Pons (tissue), 1 donor: ENCODE results near the gene FOXE3.

Experiments used
- DNase-seq: peaks from one replicate; pipeline ENCODE4 v3.0.0-alpha.2; 2016; ENCODE audit warnings: low spot score

FOXE3 gene

DNA sequence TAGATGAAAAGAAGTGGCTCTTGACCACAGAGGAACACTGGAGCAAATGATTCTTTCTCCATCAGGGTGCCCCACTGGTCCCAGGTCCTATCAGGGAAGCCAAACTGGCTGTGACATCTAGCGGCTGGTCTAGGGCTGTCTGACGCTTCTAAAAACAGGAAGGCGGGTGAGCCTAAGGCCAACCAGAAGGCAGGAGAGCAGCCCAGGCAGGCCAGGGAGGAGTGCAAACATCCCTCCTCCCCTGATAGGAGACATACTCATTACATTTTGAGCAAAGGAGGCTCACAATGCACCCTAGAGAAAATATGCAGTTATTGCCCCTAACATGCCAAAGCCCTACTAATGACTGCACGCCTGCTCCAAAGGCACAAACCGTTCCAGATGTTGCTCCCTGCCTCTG, 10.4 kb upstream of the FOXE3 start:
- DNase-seq: no peak

DNA sequence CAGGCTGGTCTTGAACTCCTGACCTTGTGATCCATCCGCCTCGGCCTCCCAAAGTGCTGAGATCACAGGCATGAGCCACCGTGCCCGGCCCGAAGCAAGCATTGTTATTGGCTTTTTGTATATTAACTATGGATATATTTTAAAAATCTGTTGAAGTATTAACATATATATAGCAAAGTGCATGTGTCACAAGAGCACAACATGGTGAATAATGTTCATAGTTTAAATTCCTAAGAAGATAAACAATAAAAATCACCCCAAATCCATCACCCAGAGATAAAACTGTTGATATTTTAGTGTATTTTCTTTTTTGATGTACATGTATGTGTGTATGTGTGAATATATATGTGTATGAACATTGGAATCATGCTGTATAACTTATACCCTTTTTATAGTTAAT, 9.1 kb upstream of the FOXE3 start:
- no peak for DNase-seq

DNA sequence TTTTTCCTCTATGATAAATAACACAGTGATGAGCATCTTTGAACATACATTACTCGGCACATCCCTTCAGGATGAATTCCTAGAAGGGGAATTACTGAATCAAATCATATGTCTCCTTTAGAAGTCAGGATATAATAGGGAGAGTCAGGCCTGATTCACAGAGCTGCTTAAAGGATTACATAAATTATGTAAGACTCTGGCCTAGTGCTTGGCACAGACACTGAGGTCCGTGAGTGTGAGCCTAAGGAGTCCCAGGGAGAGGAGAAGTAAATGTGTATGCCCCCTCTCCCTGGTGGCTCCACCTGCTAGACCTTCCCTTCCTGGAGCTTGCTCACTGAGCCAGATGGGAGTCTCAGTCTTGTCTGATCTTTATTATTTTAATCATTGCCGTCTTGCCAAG, 8.6 kb upstream of the FOXE3 start:
- DNase-seq: no peak

DNA sequence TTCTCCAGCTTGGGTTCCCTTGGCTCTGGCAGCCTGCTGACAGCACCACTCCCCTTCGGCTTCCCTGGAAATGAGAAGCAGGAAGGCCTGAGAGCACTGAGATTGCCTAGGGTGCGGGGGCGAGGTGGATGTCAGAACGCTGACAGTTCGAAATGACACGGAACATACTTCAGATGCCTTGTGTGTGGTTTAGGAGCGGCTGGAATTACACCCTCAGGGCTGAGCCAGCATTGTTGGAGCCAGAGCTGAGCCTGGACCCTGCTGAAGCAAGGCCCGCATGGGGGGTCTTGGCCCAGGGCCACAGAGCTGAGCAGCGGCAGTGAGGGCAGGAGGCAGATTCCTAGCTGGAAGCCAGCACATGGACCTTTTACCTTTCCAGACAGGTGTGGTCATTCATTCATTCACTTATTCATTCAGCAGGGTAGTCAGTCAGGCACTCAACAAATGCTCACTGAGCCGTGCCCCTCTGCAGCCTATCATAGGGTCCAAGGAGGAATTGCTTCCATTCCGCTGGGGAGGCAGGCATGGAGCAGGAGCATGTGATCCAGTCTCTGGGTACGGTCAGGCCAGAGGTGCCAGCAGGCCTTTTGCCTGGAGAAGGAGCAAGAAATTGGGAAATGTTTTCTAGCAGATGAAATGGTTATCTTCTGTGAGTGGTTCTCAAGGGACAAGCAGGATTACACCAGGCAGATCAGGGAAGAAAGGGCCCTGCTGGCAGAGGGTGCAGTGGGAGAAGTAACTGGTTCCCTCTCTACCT, 6.6 kb upstream of the FOXE3 start:
- no peak for DNase-seq

DNA sequence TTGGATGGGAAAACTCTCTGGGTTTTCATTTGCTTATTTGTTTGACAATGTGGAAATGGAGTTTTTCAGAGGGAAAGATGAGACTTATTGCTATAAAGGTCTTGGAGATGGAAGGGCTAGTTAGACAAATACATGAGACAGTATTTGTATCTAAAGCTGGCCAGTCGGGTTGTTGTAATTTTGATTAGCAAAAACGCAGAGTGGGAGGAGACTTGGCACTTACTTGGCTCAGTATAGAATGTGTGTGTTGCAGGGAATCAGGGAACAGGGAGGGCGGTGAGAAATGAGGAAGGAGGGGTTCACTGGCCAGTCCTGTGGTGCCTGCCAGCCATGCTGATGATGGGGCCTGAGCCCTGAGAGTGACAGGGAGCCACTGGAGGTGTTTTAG, 6.0 kb upstream of the FOXE3 start:
- no peak for DNase-seq

DNA sequence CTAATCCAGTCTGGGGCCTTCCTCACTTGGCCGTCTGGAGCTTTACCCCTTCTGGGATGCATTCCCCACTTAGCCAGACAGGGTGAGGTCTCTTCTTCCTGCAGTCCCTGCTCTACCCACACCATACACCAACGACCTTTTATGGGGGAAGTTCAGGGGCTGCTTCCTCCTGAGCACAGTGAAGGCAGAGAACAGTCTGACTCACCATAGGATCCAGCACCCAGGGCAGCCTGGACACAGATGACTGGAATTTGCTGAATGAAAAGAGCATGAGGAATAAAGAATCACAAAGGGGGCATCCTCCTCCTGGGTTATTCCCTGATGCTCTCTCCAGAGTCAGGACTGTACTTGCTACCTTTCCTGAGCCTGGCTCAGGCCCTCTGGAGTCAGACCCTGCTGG, 4.6 kb upstream of the FOXE3 start:
- DNase-seq: no peak

DNA sequence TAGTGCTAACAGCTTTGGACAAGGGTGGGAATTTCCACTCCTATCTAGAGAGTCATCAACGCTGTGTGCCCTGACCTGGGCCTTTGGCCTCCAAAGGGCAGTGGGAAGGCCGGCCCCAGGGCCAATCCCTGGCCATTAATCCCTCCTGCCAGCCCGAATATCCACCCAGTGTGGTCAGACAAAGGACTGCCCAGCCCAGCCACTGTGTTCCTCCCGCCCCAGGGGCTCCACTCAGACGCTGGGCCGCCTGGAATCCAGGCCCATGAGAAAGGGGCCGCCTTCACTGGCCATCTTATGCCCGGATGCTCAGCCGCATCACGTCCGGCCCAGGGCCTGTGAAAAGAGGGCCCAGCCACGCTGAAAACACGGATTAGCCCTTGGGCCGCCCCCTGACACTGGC, 3.6 kb upstream of the FOXE3 start:
- DNase-seq: no peak

DNA sequence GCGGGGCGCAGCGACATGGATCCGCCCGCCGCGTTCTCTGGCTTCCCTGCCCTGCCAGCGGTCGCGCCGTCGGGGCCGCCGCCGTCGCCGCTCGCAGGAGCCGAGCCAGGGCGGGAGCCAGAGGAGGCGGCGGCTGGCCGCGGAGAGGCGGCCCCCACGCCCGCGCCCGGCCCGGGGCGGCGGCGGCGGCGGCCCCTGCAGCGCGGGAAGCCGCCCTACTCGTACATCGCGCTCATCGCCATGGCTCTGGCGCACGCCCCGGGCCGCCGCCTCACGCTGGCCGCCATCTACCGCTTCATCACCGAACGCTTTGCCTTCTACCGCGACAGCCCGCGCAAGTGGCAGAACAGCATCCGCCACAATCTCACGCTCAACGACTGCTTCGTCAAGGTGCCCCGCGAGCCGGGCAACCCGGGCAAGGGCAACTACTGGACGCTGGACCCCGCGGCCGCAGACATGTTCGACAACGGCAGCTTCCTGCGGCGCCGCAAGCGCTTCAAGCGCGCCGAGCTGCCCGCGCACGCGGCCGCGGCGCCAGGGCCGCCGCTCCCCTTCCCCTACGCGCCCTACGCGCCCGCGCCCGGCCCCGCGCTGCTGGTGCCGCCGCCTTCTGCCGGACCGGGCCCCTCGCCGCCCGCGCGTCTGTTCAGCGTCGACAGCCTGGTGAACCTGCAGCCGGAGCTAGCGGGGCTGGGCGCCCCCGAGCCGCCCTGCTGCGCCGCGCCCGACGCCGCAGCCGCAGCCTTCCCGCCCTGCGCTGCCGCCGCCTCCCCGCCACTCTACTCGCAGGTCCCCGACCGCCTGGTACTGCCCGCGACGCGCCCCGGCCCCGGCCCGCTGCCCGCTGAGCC, 459 bp downstream of the FOXE3 start:
- DNase-seq: no peak

DNA sequence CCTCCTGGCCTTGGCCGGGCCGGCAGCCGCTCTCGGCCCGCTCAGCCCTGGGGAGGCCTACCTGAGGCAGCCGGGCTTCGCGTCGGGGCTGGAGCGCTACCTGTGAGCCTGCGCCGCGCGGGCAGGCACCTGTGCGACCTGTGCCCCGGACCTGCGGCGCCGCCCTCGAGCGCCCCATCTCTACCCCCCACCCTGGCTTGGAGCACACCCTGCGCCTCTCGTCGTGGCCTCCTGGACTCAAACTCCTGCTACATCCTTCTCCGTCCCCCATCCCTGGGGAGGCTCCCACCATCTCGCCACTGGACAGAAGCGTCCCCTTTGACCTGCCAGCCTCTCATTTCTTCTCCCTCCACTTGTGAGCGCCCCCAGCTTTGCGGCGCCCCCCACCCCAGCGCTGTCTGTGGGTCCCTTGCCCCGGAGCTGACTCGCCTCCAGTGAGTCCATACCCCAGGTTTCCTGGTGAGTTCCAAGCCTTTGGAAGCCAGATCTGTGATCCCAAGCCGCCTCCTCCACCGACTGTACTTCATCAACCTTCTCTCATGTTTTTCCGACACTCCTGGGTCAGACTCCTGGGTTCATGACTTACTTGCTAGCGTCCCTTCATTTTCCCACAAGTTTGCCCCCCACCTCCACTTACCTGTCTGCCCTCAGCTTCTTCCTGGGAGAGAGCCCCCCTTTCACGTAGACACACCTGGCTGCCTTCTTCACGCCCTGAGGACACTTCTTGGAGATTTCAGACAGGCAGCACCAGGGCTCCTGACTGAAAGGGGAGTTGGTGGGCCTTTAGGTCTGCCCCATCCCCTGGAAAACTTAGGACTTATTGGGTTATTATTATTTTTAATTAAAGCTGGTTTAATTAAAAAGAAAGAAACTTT, 1.3 kb downstream of the FOXE3 start:
- DNase-seq: no peak

DNA sequence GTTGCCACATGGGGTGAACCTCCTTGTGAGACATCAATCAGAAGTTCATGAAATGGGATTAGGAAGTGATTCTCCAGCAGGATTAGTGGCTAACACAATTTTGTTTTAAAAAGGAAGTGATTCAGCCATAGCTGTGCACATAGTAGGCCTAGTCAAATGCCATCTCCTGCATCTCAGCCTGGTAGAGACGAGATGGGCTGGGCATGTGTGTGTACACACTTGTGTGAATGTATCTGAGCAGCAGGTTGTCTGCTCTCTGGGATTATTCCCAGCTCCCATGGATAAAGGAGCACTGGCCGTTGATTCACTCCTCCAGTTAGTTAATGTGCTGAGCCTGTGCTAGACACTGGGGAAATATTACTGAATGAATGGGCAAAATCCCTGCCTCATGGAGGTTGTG, 2.0 kb downstream of the FOXE3 start:
- no peak for DNase-seq

DNA sequence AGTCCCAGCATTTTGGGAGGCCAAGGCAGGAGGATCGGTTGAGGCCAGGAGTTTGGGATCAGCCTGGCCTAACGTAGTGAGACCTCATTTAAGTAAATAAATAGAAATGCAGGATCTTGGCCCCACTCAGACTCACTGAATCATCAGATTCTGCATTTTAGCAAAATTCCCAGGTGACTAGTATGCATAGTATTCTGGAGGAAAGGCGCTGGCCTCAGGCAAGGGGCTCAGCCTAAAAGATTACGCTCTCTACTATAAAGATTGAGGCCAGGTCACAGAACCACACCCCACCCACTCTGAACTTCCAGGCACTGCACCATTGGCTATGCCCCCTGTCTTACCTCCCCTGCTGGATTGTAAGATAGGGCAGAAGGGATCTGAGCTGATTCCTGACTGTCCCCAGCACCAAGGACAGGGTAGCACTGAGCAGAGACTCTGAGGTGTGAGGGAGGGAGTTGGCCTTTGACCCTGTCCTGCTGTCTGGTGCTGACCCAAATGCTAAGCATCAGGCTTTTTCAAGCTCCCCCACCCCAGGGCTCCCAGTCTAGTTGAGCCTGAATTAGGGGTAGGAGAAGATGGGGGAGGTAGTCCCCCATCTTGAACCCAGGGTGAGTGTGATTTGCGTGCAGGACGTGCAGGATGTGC, 2.7 kb downstream of the FOXE3 start:
- DNase-seq: no peak

DNA sequence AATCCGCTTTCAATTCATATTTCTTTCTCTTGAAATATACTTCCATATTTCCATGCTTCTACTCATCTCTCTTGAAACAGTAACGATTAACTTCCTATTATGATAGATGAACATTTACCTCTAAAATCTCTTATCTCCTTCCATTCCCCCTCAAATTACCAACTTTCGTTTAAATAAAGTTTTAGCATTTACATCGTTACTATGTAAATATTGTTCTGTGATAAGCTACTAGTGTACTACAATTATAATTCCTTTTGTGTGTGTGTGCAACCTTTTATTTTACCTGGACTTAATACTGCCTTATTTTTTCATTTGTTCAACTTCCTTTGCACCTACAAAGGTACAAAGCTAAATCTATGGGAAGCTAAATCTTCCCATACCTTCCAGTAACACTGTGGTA, 4.5 kb downstream of the FOXE3 start:
- DNase-seq: no peak

DNA sequence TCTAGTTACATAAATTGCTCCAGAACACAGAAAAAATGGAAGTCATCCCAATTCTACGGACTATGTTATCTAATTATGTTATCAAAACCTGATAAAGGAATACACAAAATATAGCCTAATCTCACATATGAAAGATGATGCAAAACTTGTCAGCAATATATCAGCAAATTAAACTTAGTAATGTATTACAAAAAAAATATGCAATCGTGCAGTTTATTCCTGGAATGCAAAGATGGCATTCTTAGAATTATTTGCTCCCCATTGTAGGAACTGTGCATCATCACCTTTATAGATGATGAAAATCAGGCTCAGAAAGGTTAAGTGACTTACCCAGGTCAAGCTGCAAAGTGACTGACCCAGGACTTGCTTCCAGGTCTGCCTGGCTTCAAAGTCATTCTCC, 7.8 kb downstream of the FOXE3 start:
- DNase-seq: no peak

DNA sequence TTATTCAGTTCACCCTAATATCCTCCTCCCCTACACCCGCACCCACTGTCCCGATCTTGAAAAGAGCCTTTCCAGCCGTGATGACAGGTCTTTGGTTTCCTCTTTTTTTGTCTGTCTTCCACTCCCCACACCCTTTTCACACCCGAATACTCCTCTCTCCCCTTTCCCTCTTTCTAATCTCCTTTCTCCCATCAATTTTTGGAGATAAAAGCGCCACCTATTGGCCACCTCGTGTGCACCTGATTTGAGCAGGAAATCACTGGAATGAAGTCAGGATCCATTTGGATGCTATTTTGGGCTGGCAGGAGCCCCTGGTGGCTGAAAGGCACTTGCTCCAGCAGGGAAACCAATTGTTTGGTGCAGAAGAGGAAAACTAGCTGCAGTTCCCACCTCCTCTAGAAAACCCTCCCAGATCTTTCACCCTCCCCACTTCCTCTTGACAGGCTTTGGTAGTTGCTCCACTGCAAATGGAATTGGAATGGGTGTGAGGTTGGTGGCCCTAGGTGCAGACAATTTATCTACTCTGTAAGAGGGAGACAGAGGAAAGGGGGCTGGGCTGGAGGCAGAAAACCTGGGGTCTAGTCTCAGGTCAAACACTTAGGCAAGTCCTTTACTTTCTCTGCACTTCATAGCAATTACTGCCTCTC, 8.4 kb downstream of the FOXE3 start:
- DNase-seq: peak; percentile 48

DNA sequence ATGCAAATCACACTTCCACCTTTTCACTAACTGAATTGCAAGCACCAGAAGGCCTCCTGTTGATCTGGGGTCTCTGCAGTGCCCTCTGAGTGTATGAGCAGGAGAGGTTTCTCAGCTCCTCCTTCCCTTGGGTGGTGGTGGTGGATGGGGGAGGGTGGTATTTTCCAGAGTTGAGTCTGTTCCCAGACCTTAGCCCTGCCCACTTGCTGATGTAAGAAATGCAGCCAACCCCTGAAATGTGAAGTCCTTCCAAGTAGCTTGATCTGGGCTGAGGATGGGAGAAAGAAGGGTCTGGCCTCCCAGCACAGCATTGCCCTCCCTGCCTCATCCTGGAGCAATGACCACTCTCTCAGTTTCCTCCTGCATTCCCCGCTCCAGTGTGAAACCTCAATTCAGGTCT, 15.4 kb downstream of the FOXE3 start:
- no peak for DNase-seq

DNA sequence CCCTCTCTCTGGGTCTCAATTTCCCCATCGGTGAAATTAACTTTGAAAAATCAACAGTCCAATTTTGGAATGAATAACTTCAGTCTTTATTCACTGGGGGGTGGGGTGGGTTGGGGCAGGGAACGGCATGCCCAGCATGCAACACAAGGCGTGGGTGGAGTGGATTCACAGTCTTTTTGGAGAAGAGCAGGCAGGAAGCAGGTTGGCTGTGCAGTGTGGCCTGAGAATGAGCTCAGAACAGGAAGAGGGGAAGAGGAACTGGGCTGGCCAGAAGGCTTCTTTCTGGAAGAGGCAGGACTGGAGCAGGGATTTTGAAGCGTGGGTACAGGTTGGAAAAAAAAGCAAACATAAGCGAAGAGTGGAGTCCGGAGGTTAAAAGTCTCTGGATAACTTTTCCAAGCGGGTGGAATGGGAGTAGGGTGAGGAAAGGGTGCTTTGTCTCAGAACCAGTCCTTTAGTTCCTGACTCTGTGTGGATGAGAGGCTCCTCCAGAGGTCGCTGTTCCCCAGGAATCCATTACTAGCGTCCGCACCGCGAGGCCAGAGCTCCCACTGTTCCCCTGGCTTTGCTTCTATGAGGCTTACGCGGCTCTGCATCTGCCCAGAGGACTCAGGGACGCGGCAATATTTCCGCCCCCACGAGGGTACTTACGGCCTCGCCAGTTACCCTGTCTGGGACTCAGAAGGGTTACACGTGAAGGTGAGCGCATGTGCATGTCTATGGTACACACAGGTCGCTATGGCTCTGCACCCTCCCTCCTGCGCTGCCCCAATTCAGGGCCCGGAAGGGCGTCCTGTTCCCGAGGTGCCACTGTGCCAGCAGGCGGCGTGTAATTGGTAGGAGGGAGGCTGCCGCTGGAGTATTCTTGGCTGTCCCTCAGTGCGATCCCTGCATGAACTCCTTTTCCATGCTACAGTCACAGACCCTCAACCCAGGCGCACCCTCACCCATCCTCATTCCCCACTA, 16.3 kb downstream of the FOXE3 start:
- peak; percentile 80 for DNase-seq

DNA sequence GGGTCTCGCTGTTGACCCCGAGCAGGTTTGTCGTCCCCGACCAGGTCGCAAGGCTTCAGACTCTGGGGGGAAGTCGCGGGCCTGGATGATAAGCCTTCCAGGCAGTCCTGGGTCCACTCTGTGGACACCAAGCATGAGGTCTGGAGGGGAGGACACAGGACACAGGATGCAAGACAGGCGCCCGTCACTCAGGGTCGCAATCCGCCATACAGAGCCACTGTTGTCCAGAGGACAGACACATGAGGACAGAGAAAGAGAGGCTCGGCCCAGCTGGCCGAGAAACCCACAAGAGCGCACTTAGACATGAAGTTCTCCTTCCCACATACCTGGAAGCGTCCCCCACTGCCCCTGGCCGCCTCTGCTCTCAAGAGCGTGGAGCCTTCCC, 16.9 kb downstream of the FOXE3 start:
- no peak for DNase-seq

DNA sequence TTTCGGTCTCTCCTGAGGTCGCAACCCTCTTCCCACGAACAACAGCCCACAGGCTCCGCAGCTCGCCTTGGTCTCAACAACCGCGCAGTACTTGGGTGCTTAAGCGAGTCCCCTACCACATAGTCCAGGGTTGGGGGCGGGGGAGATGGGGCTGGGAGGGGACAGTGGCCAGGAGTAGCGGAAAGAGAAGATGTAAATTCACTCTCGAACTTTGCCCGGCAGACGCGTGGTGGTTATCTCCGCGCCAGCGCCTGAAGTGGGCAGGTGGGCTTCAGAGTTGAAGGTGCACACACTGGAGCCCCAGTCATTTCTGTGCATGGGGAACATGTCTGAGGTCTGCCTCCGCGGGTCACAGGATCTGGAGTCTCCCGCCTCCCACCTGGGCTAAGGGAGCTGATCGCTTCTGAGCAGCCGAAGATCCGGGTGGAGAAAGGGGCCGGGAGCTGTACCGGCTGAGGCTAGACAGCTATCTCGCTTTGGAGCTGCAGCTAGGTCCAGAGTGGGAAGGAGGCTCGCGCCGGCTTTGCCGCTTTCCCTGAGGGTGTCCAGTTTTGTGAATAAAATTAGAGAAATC, 17.5 kb downstream of the FOXE3 start:
- DNase-seq: no peak

DNA sequence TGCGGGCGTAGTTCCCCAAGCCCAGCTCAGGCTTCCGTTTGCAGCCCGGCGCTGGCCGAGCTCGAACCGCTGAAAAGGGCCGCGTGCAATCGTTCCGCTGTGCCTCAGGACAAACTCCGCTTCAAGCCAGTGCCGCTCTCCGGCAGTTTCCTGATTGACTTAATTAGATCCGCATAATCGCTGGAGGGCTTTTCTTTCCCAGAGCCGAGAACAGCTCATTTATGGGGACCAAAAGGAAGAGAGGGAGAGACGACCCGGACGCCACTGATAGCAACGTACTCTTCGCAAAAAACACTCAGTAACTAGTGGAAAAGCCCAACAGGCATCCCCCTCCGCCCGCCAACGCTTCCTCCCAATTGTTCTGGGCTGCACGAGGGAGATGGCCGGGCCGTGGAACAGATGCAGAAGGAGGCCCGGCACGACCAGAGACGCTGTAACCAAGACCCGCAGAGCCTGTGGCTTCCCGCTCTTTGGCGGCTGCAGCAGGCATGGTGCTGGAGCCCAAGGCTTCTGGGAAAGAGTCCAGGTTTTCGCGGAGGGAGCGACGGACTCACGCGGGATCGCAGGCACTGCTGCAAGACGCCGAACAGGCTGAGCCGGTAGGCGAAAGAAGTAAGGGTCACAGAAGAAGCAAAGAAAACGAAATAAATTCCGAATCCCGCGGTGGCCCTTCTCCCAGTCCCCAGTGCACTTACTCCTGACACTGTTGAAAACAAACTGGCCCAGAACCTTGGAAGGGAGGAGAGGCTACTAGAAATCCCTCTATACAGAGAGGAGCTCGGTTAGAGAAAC, 18.2 kb downstream of the FOXE3 start:
- DNase-seq: peak; percentile 31
